ENCODE results near the gene DSP.

The DSP gene

DNA sequence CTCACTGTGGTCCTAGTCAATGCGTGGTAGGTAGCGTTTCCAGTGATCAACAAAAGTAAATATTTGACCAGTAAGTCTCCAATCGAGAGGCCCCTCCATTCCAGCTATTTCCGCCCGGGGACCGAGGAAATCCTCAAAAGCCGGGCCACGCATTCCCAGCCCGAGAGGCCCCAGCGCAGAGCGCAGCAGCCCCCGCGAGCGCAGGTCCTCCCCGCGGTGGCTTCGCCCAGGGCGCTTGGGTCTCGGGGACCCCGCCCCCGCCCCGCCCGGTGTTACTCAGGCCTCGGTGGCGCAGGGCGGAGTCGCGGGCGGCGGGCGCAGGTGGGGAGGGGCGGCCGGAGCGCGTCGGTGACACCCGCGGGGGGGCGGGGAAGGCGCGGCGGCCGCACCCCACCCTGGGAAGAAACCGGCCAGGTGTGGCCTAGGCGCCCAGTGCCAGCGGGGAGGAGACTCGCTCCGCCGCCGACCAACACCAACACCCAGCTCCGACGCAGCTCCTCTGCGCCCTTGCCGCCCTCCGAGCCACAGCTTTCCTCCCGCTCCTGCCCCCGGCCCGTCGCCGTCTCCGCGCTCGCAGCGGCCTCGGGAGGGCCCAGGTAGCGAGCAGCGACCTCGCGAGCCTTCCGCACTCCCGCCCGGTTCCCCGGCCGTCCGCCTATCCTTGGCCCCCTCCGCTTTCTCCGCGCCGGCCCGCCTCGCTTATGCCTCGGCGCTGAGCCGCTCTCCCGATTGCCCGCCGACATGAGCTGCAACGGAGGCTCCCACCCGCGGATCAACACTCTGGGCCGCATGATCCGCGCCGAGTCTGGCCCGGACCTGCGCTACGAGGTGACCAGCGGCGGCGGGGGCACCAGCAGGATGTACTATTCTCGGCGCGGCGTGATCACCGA is at the start of gene DSP:
DSP (plus strand) TSS at position 497 of the 890 bp plus-strand sequence; CDS start at position 742, 245 bp downstream.
- H3K4me3 Mint-ChIP-seq = peak within 1 kb of the TSS; percentile 91 to 98 (median 96)
- no peaks in the 10 kb centered on the region for H3K9me3 Mint-ChIP-seq
- H3K4me1 Mint-ChIP-seq = peaks cover 9% of the 10 kb centered on the region

DNA sequence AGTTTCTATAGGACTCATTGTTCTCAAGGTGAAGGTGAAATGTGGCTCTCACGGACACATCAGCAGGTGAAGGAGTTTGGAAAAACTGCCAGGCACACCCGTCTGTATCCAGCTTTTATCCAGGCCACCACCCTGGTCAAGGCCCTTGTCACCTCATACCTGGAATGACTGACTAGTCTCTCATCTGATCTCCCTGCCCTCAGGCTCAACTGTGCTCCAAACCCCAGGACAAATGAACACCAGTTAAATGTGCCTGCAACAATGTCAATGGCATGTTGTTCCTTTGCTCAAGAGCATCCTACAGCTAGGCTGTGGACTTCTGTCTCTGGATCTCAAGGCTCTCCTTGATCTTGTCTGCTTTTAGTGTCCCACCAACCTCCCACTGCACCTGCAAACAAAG is 47.6 kb upstream of the DSP start:
- H3K4me1 Mint-ChIP-seq = no peaks in the 10 kb centered on the region

More for the DNA sequence above, at the start of gene DSP:
- Mint-ChIP-seq H3K27me3 (ENCODE audit: low read depth) (peaks cover 92% of the 10 kb centered on the region), H3K36me3 (ENCODE audit: low read depth) (no peaks in the 10 kb centered on the region), H3K27ac (peak within 1 kb of the TSS; percentile 55 to 98 (median 94))
- TF ChIP-seq CTCF (IDR thresholded peaks at IDR 0.05; ENCODE audit: unreplicated experiment in 3 of 3) = no peak

DNA sequence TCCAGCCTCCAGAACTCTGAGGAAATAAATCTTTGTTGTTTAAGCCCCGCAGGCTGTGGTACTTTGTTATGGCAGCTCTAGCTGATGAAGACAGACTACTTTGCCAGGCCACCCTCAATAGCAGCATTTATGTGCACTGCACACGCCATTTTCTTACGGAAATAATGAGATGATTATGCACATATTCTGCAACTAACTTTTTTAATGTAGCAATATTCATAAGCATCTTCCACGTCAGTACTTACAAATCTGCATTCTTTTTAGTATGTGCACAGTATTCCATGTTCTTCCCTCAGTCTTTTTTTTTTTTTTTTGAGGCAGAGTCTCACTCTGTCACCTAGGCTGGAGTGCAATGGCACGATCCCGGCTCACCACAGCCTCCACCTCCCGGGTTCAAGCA is 46.8 kb upstream of the DSP start:
- H3K4me3 Mint-ChIP-seq = no peak overlapping the region
- no peak for TF ChIP-seq CTCF (IDR thresholded peaks at IDR 0.05; ENCODE audit: unreplicated experiment in 3 of 3)
- H3K27ac Mint-ChIP-seq = no peak overlapping the region
- no peaks in the 10 kb centered on the region for H3K36me3 Mint-ChIP-seq (ENCODE audit: low read depth)
- no peaks in the 10 kb centered on the region for H3K9me3 Mint-ChIP-seq
- peaks cover 6% of the 10 kb centered on the region for H3K27me3 Mint-ChIP-seq (ENCODE audit: low read depth)
- H3K4me1 Mint-ChIP-seq = no peaks in the 10 kb centered on the region

More for the DNA sequence above, 47.6 kb upstream of the DSP start:
- TF ChIP-seq CTCF (IDR thresholded peaks at IDR 0.05; ENCODE audit: unreplicated experiment in 3 of 3) = no peak
- Mint-ChIP-seq H3K36me3 (ENCODE audit: low read depth) (no peaks in the 10 kb centered on the region), H3K27ac (no peak overlapping the region), H3K9me3 (no peaks in the 10 kb centered on the region), H3K4me3 (no peak overlapping the region), H3K27me3 (ENCODE audit: low read depth) (peaks cover 6% of the 10 kb centered on the region)

- no peak overlapping the region for H3K4me3 Mint-ChIP-seq
- H3K4me1 Mint-ChIP-seq = no peaks in the 10 kb centered on the region
- no peak overlapping the region for H3K27ac Mint-ChIP-seq
- no peak for TF ChIP-seq CTCF (IDR thresholded peaks at IDR 0.05; ENCODE audit: unreplicated experiment in 3 of 3)
- peaks cover 6% of the 10 kb centered on the region for H3K27me3 Mint-ChIP-seq (ENCODE audit: low read depth)
- no peaks in the 10 kb centered on the region for H3K9me3 Mint-ChIP-seq
- no peaks in the 10 kb centered on the region for H3K36me3 Mint-ChIP-seq (ENCODE audit: low read depth)
Observed at GRCh38 chr6:7496266-7496875, 45.1 kb upstream of the DSP start.

GRCh38 chr6:7500752-7501282 is 40.7 kb upstream of the DSP start:
- Mint-ChIP-seq H3K36me3 (ENCODE audit: low read depth) (no peaks in the 10 kb centered on the region), H3K27ac (no peak overlapping the region), H3K27me3 (ENCODE audit: low read depth) (no peaks in the 10 kb centered on the region), H3K4me3 (no peak overlapping the region), H3K4me1 (peaks cover 5% of the 10 kb centered on the region), H3K9me3 (no peaks in the 10 kb centered on the region)
- no peak for TF ChIP-seq CTCF (IDR thresholded peaks at IDR 0.05; ENCODE audit: unreplicated experiment in 3 of 3)
